GM12878 (cell line): ENCODE measurements around the gene KIFAP3. TPM values are rescaled to one million over a fixed set of nuclear protein-coding genes. Genes with fewer than 3 reads are reported as not detected.

ENCODE experiments used
- ATAC-seq: fragments of 200-7000 bp; cut with Tn5 transposase; 3 replicates; pipeline ENCODE4 v1.9.1; 2020; ENCODE audit warnings: mild to moderate bottlenecking, moderate library complexity
- BruUV-seq: library from RNA; stranded (reverse); fragments of 400-500 nt; replicated peaks from 2 replicates; lab custom pipeline; 2021; lab: Mats Ljungman, UMichigan
- CTCF ChIA-PET: fragments of 300-600 bp; sonication (Branson Sonifier 250); formaldehyde crosslinking; extraction: SDS; loops from one replicate; lab custom pipeline; 2021; ENCODE audit warnings: inconsistent platforms; lab: Yijun Ruan, JAX
- POLR2A ChIA-PET: fragments of 350-600 bp; formaldehyde crosslinking; extraction: SDS; loops from one replicate; lab custom pipeline; 2021; ENCODE audit warnings: inconsistent platforms; lab: Charles Lee
- RAD21 ChIA-PET: fragments of 300-600 bp; sonication (Branson Sonifier 250); formaldehyde crosslinking; loops from one replicate; lab custom pipeline; 2023; ENCODE audit warnings: antibody characterized with exemption; ENCODE audit not compliant: unreplicated experiment; lab: Charles Lee
- SMC1A ChIA-PET: fragments of 300-600 bp; sonication (Branson Sonifier 250); formaldehyde crosslinking; loops from one replicate; lab custom pipeline; 2023; ENCODE audit not compliant: unreplicated experiment, uncharacterized antibody; lab: Charles Lee
- DNase-seq: peaks from one replicate; pipeline ENCODE4 v3.0.0-alpha.2; 2011; ENCODE audit warnings: low read depth, low spot score
- FAIRE-seq: peaks from 3 replicates; lab custom pipeline; 2011; peaks lifted over from hg19 to GRCh38; lab: Jason Lieb, UNC
- H2AFZ ChIP-seq: 2 replicates; pipeline ENCODE4 v1.6.0; 2011; ENCODE audit warnings: low read depth, low read length, control low read depth; ENCODE audit not compliant: control insufficient read depth
- H3K27ac ChIP-seq: 2 replicates; pipeline ENCODE4 v1.5.1; 2011; ENCODE audit warnings: control low read depth; ENCODE audit not compliant: control insufficient read depth, insufficient read depth
- H3K27me3 ChIP-seq, 2 experiments: replicated peaks in 1 of 2; 2 replicates each; pipeline versions ENCODE4 v1.6.0 to v1.6.1; 2011; ENCODE audit warnings: low read length in 1 of 2; ENCODE audit not compliant: control insufficient read depth in 2 of 2, insufficient read depth in 2 of 2
- H3K36me3 ChIP-seq, 2 experiments: 2 replicates each; pipeline ENCODE4 v1.5.1; 2011; ENCODE audit warnings: low read length in 1 of 2; ENCODE audit not compliant: control insufficient read depth in 2 of 2, insufficient read depth in 2 of 2
- H3K4me1 ChIP-seq: 2 replicates; pipeline ENCODE4 v1.6.1; 2011; ENCODE audit warnings: mild to moderate bottlenecking, low read length, moderate library complexity, mixed read lengths; ENCODE audit not compliant: control insufficient read depth, insufficient read depth
- H3K4me2 ChIP-seq: 2 replicates; pipeline ENCODE4 v1.6.0; 2011; ENCODE audit warnings: control low read depth; ENCODE audit not compliant: control insufficient read depth, insufficient read depth
- H3K4me3 ChIP-seq: fragments of 200-600 bp; sonication (generic); 2 replicates; pipeline ENCODE4 v1.5.1; 2016
- H3K79me2 ChIP-seq: 2 replicates; pipeline ENCODE4 v1.6.0; 2011; ENCODE audit warnings: low read length; ENCODE audit not compliant: control insufficient read depth, insufficient read depth
- H3K9ac ChIP-seq: 2 replicates; pipeline ENCODE4 v1.8.0; 2011; ENCODE audit warnings: low read length, control low read depth, mixed read lengths; ENCODE audit not compliant: control insufficient read depth, insufficient read depth
- H3K9me3 ChIP-seq: replicated peaks from 3 replicates; pipeline ENCODE4 v1.5.1; 2011; ENCODE audit warnings: mild to moderate bottlenecking, low read length; ENCODE audit not compliant: control insufficient read depth, insufficient read depth
- H4K20me1 ChIP-seq: 2 replicates; pipeline ENCODE4 v1.6.0; 2011; ENCODE audit not compliant: control insufficient read depth, insufficient read depth
- BRCA1 ChIP-seq: IDR thresholded peaks from 2 replicates; pipeline ENCODE4 v1.6.1; 2011; ENCODE audit warnings: low read depth, low read length, improper control_type of control experiment
- DPF2 ChIP-seq: fragments of 450-650 bp; IDR thresholded peaks from 2 replicates; pipeline ENCODE4 v1.6.1; 2017; ENCODE audit warnings: mild to moderate bottlenecking
- ESRRA ChIP-seq: IDR thresholded peaks from 2 replicates; pipeline ENCODE4 v1.6.1; 2012; ENCODE audit warnings: mild to moderate bottlenecking, low read length, improper control_type of control experiment
- FOXK2 ChIP-seq: fragments of 450-650 bp; IDR thresholded peaks from 2 replicates; pipeline ENCODE4 v1.6.1; 2017; ENCODE audit warnings: mild to moderate bottlenecking, moderate library complexity
- NR2C1 ChIP-seq: fragments of 450-650 bp; IDR thresholded peaks from 2 replicates; pipeline ENCODE4 v1.6.1; 2017; ENCODE audit warnings: antibody characterized with exemption, mild to moderate bottlenecking, moderate library complexity
- POLR2AphosphoS2 ChIP-seq: IDR thresholded peaks from 2 replicates; pipeline ENCODE4 v1.6.1; 2011; ENCODE audit warnings: low read depth, mild to moderate bottlenecking, low read length, improper control_type of control experiment, moderate library complexity
- POU2F2 ChIP-seq: IDR thresholded peaks from 3 replicates; pipeline ENCODE4 v1.6.1; 2011; ENCODE audit warnings: low read depth, mild to moderate bottlenecking, low read length, borderline replicate concordance
- RFX5 ChIP-seq: IDR thresholded peaks from 2 replicates; pipeline ENCODE4 v1.6.1; 2011; ENCODE audit warnings: low read depth, low read length, improper control_type of control experiment
- RUNX3 ChIP-seq: IDR thresholded peaks from 2 replicates; pipeline ENCODE4 v1.6.1; 2012; ENCODE audit warnings: low read length, inconsistent platforms
- TAF1 ChIP-seq: IDR thresholded peaks from 2 replicates; pipeline ENCODE4 v1.6.1; 2011; ENCODE audit warnings: mild to moderate bottlenecking, low read depth, low read length, borderline replicate concordance
- TBL1XR1 ChIP-seq: IDR thresholded peaks from 2 replicates; pipeline ENCODE4 v1.6.1; 2012; ENCODE audit warnings: low read depth, low read length, improper control_type of control experiment
- TCF7 ChIP-seq: IDR thresholded peaks from 2 replicates; pipeline ENCODE4 v1.6.1; 2014; ENCODE audit warnings: antibody characterized with exemption, borderline replicate concordance
- in situ Hi-C: fragments of 300-500 bp; cut with MboI; formaldehyde crosslinking; loops from 9 replicates; pipeline ENCODE4 v1.14.3; 2018; ENCODE audit warnings: mixed read lengths
- intact Hi-C: fragments of 100-400 bp; cut with micrococcal nuclease; formaldehyde crosslinking; loops from one replicate; pipeline ENCODE4 v1.14.2; 2022; ENCODE audit not compliant: unreplicated experiment
- polyA plus RNA-seq, 11 experiments: library from polyadenylated mRNA; depleted of rRNA in 4 of 11; unstranded in 6 of 11; stranded (reverse) in 5 of 11; fragments of >200 nt; fragmentation: Nextera tagmentation in 4 of 11; fragmentation: Illumina TruSeq in 1 of 11; extraction: Ambion mirVana in 4 of 11; extraction: Trizol in 1 of 11; gene quantifications; 1 replicate in 1 of 11; 2 replicates in 10 of 11; pipeline versions ENCODE4 v1.2.1 to v1.2.3, GENCODE V29; 2011 to 2016; ENCODE audit warnings: inconsistent platforms in 2 of 11, missing spikeins in 2 of 11, low read depth in 1 of 11
- total RNA-seq, 4 experiments: library from RNA; depleted of rRNA in 3 of 4; stranded (reverse); fragments of >200 nt in 3 of 4; fragmentation: Illumina TruSeq in 1 of 4; extraction: Trizol in 1 of 4; gene quantifications; 2 replicates each; pipeline versions ENCODE4 v1.2.1 to v1.2.3, GENCODE V29; 2013 to 2021

Gene KIFAP3
- total and polyA plus RNA-seq, 10 of the 15 experiments (the other 5 are each of a cell fraction or from before 2014, with no cell fraction given): 13.7 to 100 (median 18.9) TPM

DNA sequence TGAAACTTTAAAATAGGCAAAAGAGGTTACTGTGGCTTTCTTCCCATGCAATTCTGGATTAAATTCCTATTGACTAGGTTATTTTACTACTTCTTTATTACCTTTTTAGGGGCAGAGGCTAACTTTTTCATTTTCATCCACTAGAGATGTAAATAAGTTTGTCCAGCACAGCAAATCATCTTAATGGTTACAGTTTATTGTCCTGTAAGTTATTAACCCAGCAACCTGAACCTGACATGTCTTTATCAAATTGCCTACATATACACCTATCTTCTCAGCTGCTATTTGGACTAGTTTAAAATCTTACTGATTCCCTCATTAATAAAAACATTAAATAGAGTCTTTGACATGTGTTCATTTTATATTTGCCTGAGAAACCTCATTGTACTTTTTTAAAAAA lies 173.9 kb downstream of the KIFAP3 start:
- ChIA-PET CTCF (no interaction called here), POLR2A (interaction anchor here (3.7 to 9.5 kb wide), 2 partner anchors 7 kb away, joined by 16 to 131 read pairs; partner anchors contain the start of gene SCYL3), SMC1A (interaction anchor here (0.7 to 2.5 kb wide), 3 partner anchors 26 to 621 kb away, joined by 3 to 6 read pairs (median 3); partner anchors contain the start of gene METTL18), RAD21 (no interaction called here)
- no peaks in the 10 kb centered on the region for H4K20me1 ChIP-seq
- no peak overlapping the region for H3K4me3 ChIP-seq
- TF ChIP-seq FOXK2 (no peak), RFX5 (no peak), POU2F2 (no peak), ESRRA (no peak), NR2C1 (no peak), TAF1 (no peak), POLR2AphosphoS2 (no peak), TCF7 (no peak), DPF2 (no peak), RUNX3 (no peak), TBL1XR1 (no peak), BRCA1 (no peak)
- no peak overlapping the region for H2AFZ ChIP-seq
- H3K9ac ChIP-seq: no peak overlapping the region
- no peak for DNase-seq
- peaks cover 10% of the 10 kb centered on the region for H3K4me1 ChIP-seq
- FAIRE-seq: no peak
- H3K4me2 ChIP-seq: no peak overlapping the region
- no peak overlapping the region for H3K27ac ChIP-seq
- no peaks in the 10 kb centered on the region for H3K27me3 ChIP-seq
- no peaks in the 10 kb centered on the region for H3K36me3 ChIP-seq
- H3K79me2 ChIP-seq: no peaks in the 10 kb centered on the region
- no TSS peak for BruUV-seq
- no peaks in the 10 kb centered on the region for H3K9me3 ChIP-seq
- no peak for ATAC-seq
- intact Hi-C loops: no loop called here
- in situ Hi-C loops: no loop called here
